GM12878 (cell line): ENCODE measurements around the gene GNPTAB. TPM values are rescaled to one million over a fixed set of nuclear protein-coding genes. Genes with fewer than 3 reads are reported as not detected.

ENCODE experiments used
- ATAC-seq: fragments of 200-7000 bp; cut with Tn5 transposase; 3 replicates; pipeline ENCODE4 v1.9.1; 2020; ENCODE audit warnings: mild to moderate bottlenecking, moderate library complexity
- BruUV-seq: library from RNA; stranded (reverse); fragments of 400-500 nt; replicated peaks from 2 replicates; lab custom pipeline; 2021; lab: Mats Ljungman, UMichigan
- CTCF ChIA-PET: fragments of 300-600 bp; sonication (Branson Sonifier 250); formaldehyde crosslinking; extraction: SDS; loops from one replicate; lab custom pipeline; 2021; ENCODE audit warnings: inconsistent platforms; lab: Yijun Ruan, JAX
- POLR2A ChIA-PET: fragments of 350-600 bp; formaldehyde crosslinking; extraction: SDS; loops from one replicate; lab custom pipeline; 2021; ENCODE audit warnings: inconsistent platforms; lab: Charles Lee
- RAD21 ChIA-PET: fragments of 300-600 bp; sonication (Branson Sonifier 250); formaldehyde crosslinking; loops from one replicate; lab custom pipeline; 2023; ENCODE audit warnings: antibody characterized with exemption; ENCODE audit not compliant: unreplicated experiment; lab: Charles Lee
- SMC1A ChIA-PET: fragments of 300-600 bp; sonication (Branson Sonifier 250); formaldehyde crosslinking; loops from one replicate; lab custom pipeline; 2023; ENCODE audit not compliant: unreplicated experiment, uncharacterized antibody; lab: Charles Lee
- DNase-seq: peaks from one replicate; pipeline ENCODE4 v3.0.0-alpha.2; 2011; ENCODE audit warnings: low read depth, low spot score
- FAIRE-seq: peaks from 3 replicates; lab custom pipeline; 2011; peaks lifted over from hg19 to GRCh38; lab: Jason Lieb, UNC
- H2AFZ ChIP-seq: 2 replicates; pipeline ENCODE4 v1.6.0; 2011; ENCODE audit warnings: low read depth, low read length, control low read depth; ENCODE audit not compliant: control insufficient read depth
- H3K27ac ChIP-seq: 2 replicates; pipeline ENCODE4 v1.5.1; 2011; ENCODE audit warnings: control low read depth; ENCODE audit not compliant: control insufficient read depth, insufficient read depth
- H3K27me3 ChIP-seq, 2 experiments: replicated peaks in 1 of 2; 2 replicates each; pipeline versions ENCODE4 v1.6.0 to v1.6.1; 2011; ENCODE audit warnings: low read length in 1 of 2; ENCODE audit not compliant: control insufficient read depth in 2 of 2, insufficient read depth in 2 of 2
- H3K36me3 ChIP-seq, 2 experiments: 2 replicates each; pipeline ENCODE4 v1.5.1; 2011; ENCODE audit warnings: low read length in 1 of 2; ENCODE audit not compliant: control insufficient read depth in 2 of 2, insufficient read depth in 2 of 2
- H3K4me1 ChIP-seq: 2 replicates; pipeline ENCODE4 v1.6.1; 2011; ENCODE audit warnings: mild to moderate bottlenecking, low read length, moderate library complexity, mixed read lengths; ENCODE audit not compliant: control insufficient read depth, insufficient read depth
- H3K4me2 ChIP-seq: 2 replicates; pipeline ENCODE4 v1.6.0; 2011; ENCODE audit warnings: control low read depth; ENCODE audit not compliant: control insufficient read depth, insufficient read depth
- H3K4me3 ChIP-seq: fragments of 200-600 bp; sonication (generic); 2 replicates; pipeline ENCODE4 v1.5.1; 2016
- H3K79me2 ChIP-seq: 2 replicates; pipeline ENCODE4 v1.6.0; 2011; ENCODE audit warnings: low read length; ENCODE audit not compliant: control insufficient read depth, insufficient read depth
- H3K9ac ChIP-seq: 2 replicates; pipeline ENCODE4 v1.8.0; 2011; ENCODE audit warnings: low read length, control low read depth, mixed read lengths; ENCODE audit not compliant: control insufficient read depth, insufficient read depth
- H3K9me3 ChIP-seq: replicated peaks from 3 replicates; pipeline ENCODE4 v1.5.1; 2011; ENCODE audit warnings: mild to moderate bottlenecking, low read length; ENCODE audit not compliant: control insufficient read depth, insufficient read depth
- H4K20me1 ChIP-seq: 2 replicates; pipeline ENCODE4 v1.6.0; 2011; ENCODE audit not compliant: control insufficient read depth, insufficient read depth
- CREB1 ChIP-seq: IDR thresholded peaks from 2 replicates; pipeline ENCODE4 v1.6.1; 2012; ENCODE audit warnings: low read depth, mild to moderate bottlenecking, inconsistent platforms
- HDAC6 ChIP-seq: fragments of 200-600 bp; sonication (generic); IDR thresholded peaks from one replicate; pipeline ENCODE4 v1.8.0; 2017; ENCODE audit warnings: antibody characterized with exemption; ENCODE audit not compliant: unreplicated experiment
- RAD51 ChIP-seq: fragments of 450-650 bp; IDR thresholded peaks from 2 replicates; pipeline ENCODE4 v1.6.1; 2016; ENCODE audit warnings: moderate library complexity, mild to moderate bottlenecking, inconsistent platforms
- SPI1 ChIP-seq: IDR thresholded peaks from 2 replicates; pipeline ENCODE4 v1.6.1; 2011; ENCODE audit warnings: low read depth, mild to moderate bottlenecking, low read length, moderate library complexity, borderline replicate concordance; ENCODE audit not compliant: insufficient read depth
- TCF12 ChIP-seq: IDR thresholded peaks from 2 replicates; pipeline ENCODE4 v1.6.1; 2011; ENCODE audit warnings: low read depth, mild to moderate bottlenecking, low read length
- WGBS: methylation state at CpG from one replicate; pipeline ENCODE4 v1.1.6; 2016; ENCODE audit warnings: low lambda C conversion rate; ENCODE audit not compliant: insufficient replicate concordance, insufficient coverage; ENCODE audit errors: missing lambda C conversion rate; 5-methylcytosine and 5-hydroxymethylcytosine counted together
- in situ Hi-C: fragments of 300-500 bp; cut with MboI; formaldehyde crosslinking; loops from 9 replicates; pipeline ENCODE4 v1.14.3; 2018; ENCODE audit warnings: mixed read lengths
- intact Hi-C: fragments of 100-400 bp; cut with micrococcal nuclease; formaldehyde crosslinking; loops from one replicate; pipeline ENCODE4 v1.14.2; 2022; ENCODE audit not compliant: unreplicated experiment
- polyA plus RNA-seq, 11 experiments: library from polyadenylated mRNA; depleted of rRNA in 4 of 11; unstranded in 6 of 11; stranded (reverse) in 5 of 11; fragments of >200 nt; fragmentation: Nextera tagmentation in 4 of 11; fragmentation: Illumina TruSeq in 1 of 11; extraction: Ambion mirVana in 4 of 11; extraction: Trizol in 1 of 11; gene quantifications; 1 replicate in 1 of 11; 2 replicates in 10 of 11; pipeline versions ENCODE4 v1.2.1 to v1.2.3, GENCODE V29; 2011 to 2016; ENCODE audit warnings: inconsistent platforms in 2 of 11, missing spikeins in 2 of 11, low read depth in 1 of 11
- total RNA-seq, 4 experiments: library from RNA; depleted of rRNA in 3 of 4; stranded (reverse); fragments of >200 nt in 3 of 4; fragmentation: Illumina TruSeq in 1 of 4; extraction: Trizol in 1 of 4; gene quantifications; 2 replicates each; pipeline versions ENCODE4 v1.2.1 to v1.2.3, GENCODE V29; 2013 to 2021
- TF ChIP-seq, protein P1 (sequence below): fragments of 450-650 bp; conservative IDR thresholded peaks from 2 replicates; pipeline ENCODE4 v1.6.1; 2017; ENCODE audit warnings: mild to moderate bottlenecking, moderate library complexity

GNPTAB gene
- total and polyA plus RNA-seq, 10 of the 15 experiments (the other 5 are each of a cell fraction or from before 2014, with no cell fraction given), result 9.8 to 38.9 (median 35.3) TPM

DNA sequence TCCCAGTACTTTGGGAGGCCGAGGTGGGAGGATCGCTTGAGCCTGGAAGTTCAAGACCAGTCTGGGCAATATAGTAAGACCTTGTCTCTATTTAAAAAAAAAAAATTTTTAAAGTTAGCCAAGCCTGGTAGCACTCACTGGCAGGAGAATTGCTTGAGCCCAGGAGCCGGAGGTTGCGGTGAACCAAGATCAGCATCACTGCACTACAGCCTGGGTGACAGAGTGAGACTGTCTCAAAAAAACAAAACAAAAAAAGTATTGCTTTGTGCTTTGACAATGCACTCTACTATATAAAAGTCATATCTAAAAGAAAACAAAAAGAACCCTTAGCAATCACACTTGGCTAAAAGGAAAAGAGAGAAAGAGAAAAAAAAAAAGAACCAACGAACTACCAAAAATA, 26.8 kb downstream of the GNPTAB start:
- H3K27me3 ChIP-seq, result no peaks in the 10 kb centered on the region
- no peak for DNase-seq
- WGBS, result 79% methylated on average over 5 of the region's 5 CpGs
- BruUV-seq, result no TSS peak
- H3K4me1 ChIP-seq, result no peaks in the 10 kb centered on the region
- no peaks in the 10 kb centered on the region for H4K20me1 ChIP-seq
- no peak overlapping the region for H3K4me3 ChIP-seq
- ATAC-seq, result no peak
- RAD21 ChIA-PET, result no interaction called here
- no peak overlapping the region for H2AFZ ChIP-seq
- H3K79me2 ChIP-seq, result peaks cover 15% of the 10 kb centered on the region
- FAIRE-seq, result no peak
- no peak overlapping the region for H3K4me2 ChIP-seq
- intact Hi-C loops, result no loop called here
- no peak overlapping the region for H3K27ac ChIP-seq
- CTCF ChIA-PET, result interaction anchor here (1.0 to 2.2 kb wide), 8 partner anchors 18 to 389 kb away, joined by 3 to 5 read pairs (median 3); no protein-coding TSS in a partner anchor
- no peaks in the 10 kb centered on the region; the same call in 2 of the 3 replicates for H3K9me3 ChIP-seq
- SMC1A ChIA-PET, result interaction anchor here (0.8 to 5.3 kb wide), 7 partner anchors 10 to 36 kb away, joined by 3 to 32 read pairs (median 3); no protein-coding TSS in a partner anchor
- POLR2A ChIA-PET, result interaction anchor here (1.1 kb wide), 1 partner anchor 11 kb away, joined by 3 read pairs; no protein-coding TSS in a partner anchor
- TF ChIP-seq, protein P1, sequence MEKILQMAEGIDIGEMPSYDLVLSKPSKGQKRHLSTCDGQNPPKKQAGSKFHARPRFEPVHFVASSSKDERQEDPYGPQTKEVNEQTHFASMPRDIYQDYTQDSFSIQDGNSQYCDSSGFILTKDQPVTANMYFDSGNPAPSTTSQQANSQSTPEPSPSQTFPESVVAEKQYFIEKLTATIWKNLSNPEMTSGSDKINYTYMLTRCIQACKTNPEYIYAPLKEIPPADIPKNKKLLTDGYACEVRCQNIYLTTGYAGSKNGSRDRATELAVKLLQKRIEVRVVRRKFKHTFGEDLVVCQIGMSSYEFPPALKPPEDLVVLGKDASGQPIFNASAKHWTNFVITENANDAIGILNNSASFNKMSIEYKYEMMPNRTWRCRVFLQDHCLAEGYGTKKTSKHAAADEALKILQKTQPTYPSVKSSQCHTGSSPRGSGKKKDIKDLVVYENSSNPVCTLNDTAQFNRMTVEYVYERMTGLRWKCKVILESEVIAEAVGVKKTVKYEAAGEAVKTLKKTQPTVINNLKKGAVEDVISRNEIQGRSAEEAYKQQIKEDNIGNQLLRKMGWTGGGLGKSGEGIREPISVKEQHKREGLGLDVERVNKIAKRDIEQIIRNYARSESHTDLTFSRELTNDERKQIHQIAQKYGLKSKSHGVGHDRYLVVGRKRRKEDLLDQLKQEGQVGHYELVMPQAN, result no peak
- no peak for TF ChIP-seq CREB1
- TF ChIP-seq SPI1, result no peak
- no peak for TF ChIP-seq TCF12
- no peak for TF ChIP-seq HDAC6
- TF ChIP-seq RAD51, result no peak
- in situ Hi-C loops, result no loop called here
- H3K36me3 ChIP-seq, result no peaks in the 10 kb centered on the region; a peak in 1 of 4 replicates
- no peak overlapping the region for H3K9ac ChIP-seq
